Neutrophil (primary cell): Measurements from ENCODE around the gene CD34.

ENCODE experiments used
- H3K27ac ChIP-seq: fragments of 200-600 bp; sonication (generic); 2 replicates; pipeline ENCODE4 v1.5.1; 2016; ENCODE audit warnings: mild to moderate bottlenecking, moderate library complexity
- H3K27me3 ChIP-seq: fragments of 200-600 bp; sonication (generic); 2 replicates; pipeline ENCODE4 v1.6.0; 2016; ENCODE audit warnings: mild to moderate bottlenecking
- H3K36me3 ChIP-seq: fragments of 200-600 bp; sonication (generic); 2 replicates; pipeline ENCODE4 v1.5.1; 2017
- H3K4me1 ChIP-seq, 2 experiments: fragments of 200-600 bp in 1 of 2; sonication (generic) in 1 of 2; 1 replicate in 1 of 2; 2 replicates in 1 of 2; pipeline versions ENCODE4 v1.5.1 to v1.6.1; 2013 to 2016; ENCODE audit warnings: low read depth in 1 of 2, low read length in 1 of 2, mild to moderate bottlenecking in 1 of 2, moderate library complexity in 1 of 2; ENCODE audit not compliant: control insufficient read depth in 1 of 2, insufficient read depth in 1 of 2
- H3K4me3 ChIP-seq, 2 experiments: fragments of 200-600 bp in 1 of 2; sonication (generic) in 1 of 2; 1 replicate in 1 of 2; 2 replicates in 1 of 2; pipeline ENCODE4 v1.5.1; 2013 to 2016; ENCODE audit warnings: low read depth in 1 of 2, low read length in 1 of 2, mild to moderate bottlenecking in 1 of 2, moderate library complexity in 1 of 2
- H3K9me3 ChIP-seq: fragments of 200-600 bp; sonication (generic); 2 replicates; pipeline ENCODE4 v1.5.1; 2016
- TF ChIP-seq, protein P1 (sequence below): fragments of 200-600 bp; sonication (generic); IDR thresholded peaks from 2 replicates; pipeline ENCODE4 v1.5.1; 2016; ENCODE audit warnings: antibody characterized with exemption

Gene CD34

DNA sequence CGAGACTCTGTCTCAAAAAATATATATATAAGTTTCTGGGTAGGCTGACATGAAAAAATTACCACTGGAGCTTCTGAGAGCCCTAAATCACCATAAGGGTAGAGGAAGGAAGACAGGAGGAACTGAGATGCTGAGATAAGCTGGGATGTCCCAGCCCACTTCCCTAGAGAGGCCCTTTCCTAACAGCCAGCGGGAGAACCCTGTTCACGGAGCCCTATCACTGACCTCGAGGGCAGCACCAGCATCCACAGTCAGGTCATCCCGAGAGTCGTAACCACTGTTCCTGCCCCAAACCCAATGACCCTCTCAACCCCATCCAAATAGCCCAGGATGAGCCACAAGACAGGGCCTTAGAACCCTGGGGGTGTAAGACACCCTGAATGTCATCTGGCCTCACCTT, 77.5 kb downstream of the CD34 start:
- peaks cover 14 to 35% of the 10 kb centered on the region in 2 experiments for H3K4me1 ChIP-seq
- no peaks in the 10 kb centered on the region for H3K36me3 ChIP-seq
- no peaks in the 10 kb centered on the region for H3K9me3 ChIP-seq
- peak overlapping the region; percentile 59 for H3K27ac ChIP-seq
- no peaks in the 10 kb centered on the region for H3K27me3 ChIP-seq
- no peak overlapping the region for H3K4me3 ChIP-seq
- TF ChIP-seq, protein P1, sequence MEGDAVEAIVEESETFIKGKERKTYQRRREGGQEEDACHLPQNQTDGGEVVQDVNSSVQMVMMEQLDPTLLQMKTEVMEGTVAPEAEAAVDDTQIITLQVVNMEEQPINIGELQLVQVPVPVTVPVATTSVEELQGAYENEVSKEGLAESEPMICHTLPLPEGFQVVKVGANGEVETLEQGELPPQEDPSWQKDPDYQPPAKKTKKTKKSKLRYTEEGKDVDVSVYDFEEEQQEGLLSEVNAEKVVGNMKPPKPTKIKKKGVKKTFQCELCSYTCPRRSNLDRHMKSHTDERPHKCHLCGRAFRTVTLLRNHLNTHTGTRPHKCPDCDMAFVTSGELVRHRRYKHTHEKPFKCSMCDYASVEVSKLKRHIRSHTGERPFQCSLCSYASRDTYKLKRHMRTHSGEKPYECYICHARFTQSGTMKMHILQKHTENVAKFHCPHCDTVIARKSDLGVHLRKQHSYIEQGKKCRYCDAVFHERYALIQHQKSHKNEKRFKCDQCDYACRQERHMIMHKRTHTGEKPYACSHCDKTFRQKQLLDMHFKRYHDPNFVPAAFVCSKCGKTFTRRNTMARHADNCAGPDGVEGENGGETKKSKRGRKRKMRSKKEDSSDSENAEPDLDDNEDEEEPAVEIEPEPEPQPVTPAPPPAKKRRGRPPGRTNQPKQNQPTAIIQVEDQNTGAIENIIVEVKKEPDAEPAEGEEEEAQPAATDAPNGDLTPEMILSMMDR: no peak

DNA sequence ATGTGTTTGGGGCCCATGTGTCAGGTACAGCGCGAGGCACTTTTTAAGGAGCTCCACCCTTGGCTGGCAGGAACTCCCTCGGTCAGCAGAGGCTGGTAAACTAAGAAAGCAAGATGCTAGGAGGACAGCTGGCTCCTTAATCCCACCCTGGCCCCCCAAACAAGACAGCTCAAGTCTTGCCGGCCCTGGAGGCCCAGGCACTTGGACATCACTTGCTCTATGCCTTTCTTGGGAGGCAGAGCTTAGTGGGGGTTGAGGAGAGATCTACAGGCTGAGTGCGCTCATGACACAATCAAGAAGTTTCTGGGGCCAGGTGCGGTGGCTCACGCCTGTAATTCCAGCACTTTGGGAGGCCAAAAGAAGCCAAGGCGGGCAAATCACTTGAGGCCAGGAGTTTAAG, 78.1 kb downstream of the CD34 start:
- peaks cover 20 to 41% of the 10 kb centered on the region in 2 experiments for H3K4me1 ChIP-seq
- H3K27ac ChIP-seq: peak overlapping the region; percentile 59
- no peak overlapping the region for H3K4me3 ChIP-seq
- TF ChIP-seq, protein P1: no peak
- no peaks in the 10 kb centered on the region for H3K36me3 ChIP-seq
- no peaks in the 10 kb centered on the region for H3K27me3 ChIP-seq
- H3K9me3 ChIP-seq: no peaks in the 10 kb centered on the region

DNA sequence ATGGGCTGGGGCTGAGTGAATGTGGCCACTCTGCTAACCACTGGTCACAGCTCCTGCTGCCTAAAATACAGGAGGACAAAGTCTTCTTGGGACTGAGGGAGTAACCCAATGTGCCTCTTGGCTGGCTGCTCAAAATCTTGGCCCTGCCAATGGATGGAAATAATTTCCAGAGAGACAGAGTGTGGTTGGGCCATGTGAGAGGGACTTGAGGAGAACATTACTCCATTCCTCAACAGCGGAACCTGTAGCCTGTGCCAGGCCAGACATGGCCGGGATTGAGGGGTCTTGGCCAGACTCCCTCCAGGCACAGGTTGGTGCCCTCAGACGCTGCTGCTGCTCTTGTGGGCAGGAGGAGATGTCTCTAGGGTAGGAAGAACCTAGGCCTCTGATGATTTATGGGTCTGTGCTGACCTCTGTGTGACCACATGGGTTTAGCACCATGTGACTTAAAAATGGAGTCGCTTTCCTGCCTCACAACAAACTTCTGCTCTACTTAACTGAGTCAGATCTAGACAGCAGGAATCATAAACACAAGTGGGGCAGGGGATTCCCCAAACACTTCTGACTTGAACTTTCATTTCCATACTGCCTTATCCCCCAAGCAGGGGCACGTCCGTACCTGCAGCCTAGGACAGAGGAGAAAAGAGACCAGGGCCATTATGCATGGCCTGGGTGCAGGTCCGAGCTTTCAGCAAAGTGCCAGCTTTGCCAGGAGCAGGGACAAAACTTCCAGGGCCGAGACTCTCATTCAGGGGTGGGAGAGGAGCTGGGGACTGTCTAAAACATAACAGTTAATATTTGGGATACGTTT, 79.2 kb downstream of the CD34 start:
- H3K4me3 ChIP-seq: no peak overlapping the region
- TF ChIP-seq, protein P1: no peak
- no peaks in the 10 kb centered on the region for H3K27me3 ChIP-seq
- peak overlapping the region; percentile 59 for H3K27ac ChIP-seq
- no peaks in the 10 kb centered on the region for H3K9me3 ChIP-seq
- H3K36me3 ChIP-seq: no peaks in the 10 kb centered on the region
- peaks cover 31 to 45% of the 10 kb centered on the region in 2 experiments for H3K4me1 ChIP-seq
